Measurements from ENCODE around the gene ZNF420. TPM values are rescaled to one million over a fixed set of nuclear protein-coding genes. Genes with fewer than 3 reads are reported as not detected.

Gene ZNF420
- total and polyA plus RNA-seq, 2 donors from 2014 or later = 5.9 to 11.9 TPM

GRCh38 chr19:37127999-37128820 lies 50.0 kb downstream of the ZNF420 start:
- H3K9me3 ChIP-seq (ENCODE audit: control insufficient read depth in 2 of 3, insufficient read depth in 1 of 3, low read length in 3 of 3) = peaks cover 27 to 97% (median 78%) of the 10 kb centered on the region in 3 donors
- no peak overlapping the region for H3K9ac ChIP-seq (ENCODE audit: low read length in 3 of 3)
- FAIRE-seq (no peak), DNase-seq (no peak)
- intact Hi-C loops (cut with DNase I) = no loop called here
- H3K4me1 ChIP-seq (ENCODE audit: control insufficient read depth in 2 of 3, insufficient read depth in 2 of 3, low read depth in 1 of 3, low read length in 3 of 3) = no peaks in the 10 kb centered on the region
- peaks cover 17 to 38% (median 18%) of the 10 kb centered on the region in 3 donors for H3K36me3 ChIP-seq (ENCODE audit: control insufficient read depth in 2 of 3, insufficient read depth in 3 of 3, low read length in 3 of 3)
- no peaks in the 10 kb centered on the region for H3K27me3 ChIP-seq (ENCODE audit: control insufficient read depth, insufficient read depth, low read length)
- no peak for TF ChIP-seq CTCF (IDR thresholded peaks at IDR 0.05; ENCODE audit: borderline replicate concordance, extremely low read depth, insufficient read depth)
- H3K27ac ChIP-seq (ENCODE audit: low read depth in 2 of 2, low read length in 2 of 2) = no peak overlapping the region
- H3K4me3 ChIP-seq (ENCODE audit: low read length in 3 of 3) = peak overlapping the region in 2 of 3 donors; percentile 16 to 32

DNA sequence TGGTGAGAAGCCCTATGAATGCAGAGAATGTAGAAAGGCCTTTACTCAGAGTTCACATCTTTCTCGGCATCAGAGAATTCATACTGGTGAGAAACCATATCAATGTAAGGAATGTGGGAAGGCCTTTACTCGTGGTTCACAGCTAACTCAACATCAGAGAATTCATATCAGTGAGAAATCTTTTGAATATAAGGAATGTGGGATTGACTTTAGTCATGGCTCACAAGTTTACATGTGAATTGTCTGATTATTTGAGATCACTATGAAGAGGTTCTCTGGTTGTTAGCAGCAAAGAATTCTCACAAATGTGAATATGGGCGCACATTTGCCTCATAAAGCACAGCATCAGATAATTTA lies 50.6 kb downstream of the ZNF420 start:
- H3K36me3 ChIP-seq (ENCODE audit: control insufficient read depth in 2 of 3, insufficient read depth in 3 of 3, low read length in 3 of 3) = peaks cover 17 to 38% (median 18%) of the 10 kb centered on the region in 3 donors
- no peaks in the 10 kb centered on the region for H3K4me1 ChIP-seq (ENCODE audit: control insufficient read depth in 2 of 3, insufficient read depth in 2 of 3, low read depth in 1 of 3, low read length in 3 of 3)
- no peak for TF ChIP-seq CTCF (IDR thresholded peaks at IDR 0.05; ENCODE audit: borderline replicate concordance, extremely low read depth, insufficient read depth)
- no peaks in the 10 kb centered on the region for H3K27me3 ChIP-seq (ENCODE audit: control insufficient read depth, insufficient read depth, low read length)
- intact Hi-C loops (cut with DNase I) = no loop called here
- H3K4me3 ChIP-seq (ENCODE audit: low read length in 3 of 3) = peak overlapping the region in 2 of 3 donors; percentile 2 to 16
- FAIRE-seq (no peak), DNase-seq (no peak)
- peaks cover 27 to 97% (median 82%) of the 10 kb centered on the region in 3 donors for H3K9me3 ChIP-seq (ENCODE audit: control insufficient read depth in 2 of 3, insufficient read depth in 1 of 3, low read length in 3 of 3)
- no peak overlapping the region for H3K9ac ChIP-seq (ENCODE audit: low read length in 3 of 3)
- H3K27ac ChIP-seq (ENCODE audit: low read depth in 2 of 2, low read length in 2 of 2) = no peak overlapping the region

DNA sequence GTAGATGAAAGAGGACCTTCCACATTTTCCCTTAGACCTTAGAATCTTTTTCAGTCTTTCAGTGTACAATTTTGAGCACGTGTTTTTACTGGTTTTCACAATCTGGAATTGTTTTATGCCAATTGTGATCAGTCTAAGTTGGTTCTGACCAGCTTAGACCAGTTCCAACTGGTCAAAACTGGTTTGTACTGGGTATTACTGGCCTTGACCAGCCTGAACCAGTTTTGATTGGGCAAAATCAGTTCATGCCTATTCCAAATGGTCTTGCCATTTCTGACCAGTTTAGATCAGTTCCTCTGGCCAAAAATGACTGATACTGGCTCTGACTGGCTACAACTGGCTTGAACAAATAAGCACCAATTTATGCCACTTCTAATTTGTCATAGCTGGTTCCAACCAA lies 57.9 kb downstream of the ZNF420 start:
- FAIRE-seq = no peak
- peaks cover 2 to 86% (median 67%) of the 10 kb centered on the region in 3 donors for H3K9me3 ChIP-seq (ENCODE audit: control insufficient read depth in 2 of 3, insufficient read depth in 1 of 3, low read length in 3 of 3)

More for the DNA sequence above, 57.9 kb downstream of the ZNF420 start:
- Histone ChIP-seq H3K27ac (ENCODE audit: low read depth in 2 of 2, low read length in 2 of 2) (no peak overlapping the region), H3K36me3 (ENCODE audit: control insufficient read depth in 2 of 3, insufficient read depth in 3 of 3, low read length in 3 of 3) (peaks cover 0 to 2% (median 0%) of the 10 kb centered on the region in 3 donors), H3K4me1 (ENCODE audit: control insufficient read depth in 2 of 3, insufficient read depth in 2 of 3, low read depth in 1 of 3, low read length in 3 of 3) (no peaks in the 10 kb centered on the region), H3K27me3 (ENCODE audit: control insufficient read depth, insufficient read depth, low read length) (no peaks in the 10 kb centered on the region), H3K9ac (ENCODE audit: low read length in 3 of 3) (no peak overlapping the region), H3K4me3 (ENCODE audit: low read length in 3 of 3) (peak overlapping the region in 1 of 3 donors; percentile 15)
- no peak for DNase-seq
- TF ChIP-seq CTCF (IDR thresholded peaks at IDR 0.05; ENCODE audit: borderline replicate concordance, extremely low read depth, insufficient read depth) = no peak
- intact Hi-C loops (cut with DNase I) = no loop called here

Measured in kidney (tissue), 14 donors.